Endothelial cell of umbilical vein (primary cell): Measurements from ENCODE around the gene MOK. TPM values are rescaled to one million over a fixed set of nuclear protein-coding genes. Genes with fewer than 3 reads are reported as not detected.

ENCODE experiments used
- BruUV-seq: library from RNA; stranded (reverse); fragments of 400-500 nt; replicated peaks from 2 replicates; lab custom pipeline; 2021; lab: Mats Ljungman, UMichigan
- CTCF ChIA-PET: fragments of 300-600, 350-600 bp; sonication (Branson Sonifier 250); formaldehyde crosslinking; loops from one replicate; lab custom pipeline; 2021; ENCODE audit warnings: antibody characterized with exemption, inconsistent platforms; lab: Charles Lee
- POLR2A ChIA-PET: fragments of 300-600, 350-600 bp; sonication (Branson Sonifier 250); formaldehyde crosslinking; loops from one replicate; lab custom pipeline; 2021; ENCODE audit warnings: antibody characterized with exemption, inconsistent platforms; lab: Charles Lee
- DNase-seq: peaks from one replicate; pipeline ENCODE4 v3.0.0-alpha.2; 2011; ENCODE audit warnings: low read depth, low spot score
- FAIRE-seq: peaks from 2 replicates; lab custom pipeline; 2011; peaks lifted over from hg19 to GRCh38; lab: Jason Lieb, UNC
- H2AFZ ChIP-seq: 2 replicates; pipeline ENCODE4 v1.6.0; 2012; ENCODE audit warnings: low read depth, low read length, control low read depth, inconsistent platforms
- H3K27ac ChIP-seq: 2 replicates; pipeline ENCODE4 v1.5.1; 2011; ENCODE audit warnings: low read depth, mild to moderate bottlenecking, control low read depth, low read length, moderate library complexity; ENCODE audit not compliant: insufficient read depth
- H3K27me3 ChIP-seq, 2 experiments: 2 replicates each; pipeline versions ENCODE4 v1.6.0 to v1.6.1; 2011; ENCODE audit warnings: low read length in 2 of 2, mixed read lengths in 1 of 2; ENCODE audit not compliant: control insufficient read depth in 2 of 2, insufficient read depth in 2 of 2
- H3K36me3 ChIP-seq, 2 experiments: 2 replicates in 1 of 2; 3 replicates in 1 of 2; pipeline ENCODE4 v1.5.1; 2011; ENCODE audit warnings: low read length in 2 of 2, mild to moderate bottlenecking in 1 of 2, moderate library complexity in 1 of 2; ENCODE audit not compliant: control insufficient read depth in 2 of 2, insufficient read depth in 2 of 2; ENCODE audit errors: extremely low read depth in 1 of 2
- H3K4me1 ChIP-seq: 3 replicates; pipeline ENCODE4 v1.5.1; 2011; ENCODE audit warnings: mild to moderate bottlenecking, low read length; ENCODE audit not compliant: control insufficient read depth, insufficient read depth; ENCODE audit errors: extremely low read depth
- H3K4me2 ChIP-seq: 2 replicates; pipeline ENCODE4 v1.6.1; 2011; ENCODE audit warnings: low read length, control low read depth, mixed read lengths; ENCODE audit not compliant: insufficient read depth
- H3K4me3 ChIP-seq, 3 experiments: fragments of 200-600 bp in 1 of 3; sonication (generic), shearing (Covaris generic) in 1 of 3; replicated peaks in 1 of 3; 2 replicates each; pipeline ENCODE4 v1.5.1; 2011 to 2016; ENCODE audit warnings: control low read depth in 3 of 3, low read length in 3 of 3, mild to moderate bottlenecking in 2 of 3, inconsistent platforms in 1 of 3, low read depth in 1 of 3, moderate library complexity in 1 of 3; ENCODE audit not compliant: insufficient read depth in 1 of 3
- H3K79me2 ChIP-seq: 2 replicates; pipeline ENCODE4 v1.6.0; 2012; ENCODE audit warnings: low read length, inconsistent platforms; ENCODE audit not compliant: control insufficient read depth, insufficient read depth
- H3K9ac ChIP-seq: replicated peaks from 2 replicates; pipeline ENCODE3; 2011; ENCODE audit warnings: low read length, control low read depth; ENCODE audit not compliant: insufficient read depth; ENCODE audit errors: extremely low read depth
- H3K9me1 ChIP-seq: replicated peaks from 3 replicates; pipeline ENCODE4 v1.6.0; 2011; ENCODE audit warnings: mild to moderate bottlenecking, low read length; ENCODE audit not compliant: control insufficient read depth, insufficient read depth; ENCODE audit errors: extremely low read depth
- H3K9me3 ChIP-seq: replicated peaks from 2 replicates; pipeline ENCODE4 v1.5.1; 2012; ENCODE audit warnings: low read length, inconsistent platforms; ENCODE audit not compliant: control insufficient read depth, insufficient read depth
- H4K20me1 ChIP-seq: replicated peaks from 2 replicates; pipeline ENCODE3; 2011; ENCODE audit warnings: mild to moderate bottlenecking, low read length; ENCODE audit not compliant: control insufficient read depth, insufficient read depth; ENCODE audit errors: extremely low read depth
- EZH2 ChIP-seq: IDR thresholded peaks from 2 replicates; pipeline ENCODE4 v1.6.1; 2012; ENCODE audit warnings: borderline replicate concordance, low read depth, mild to moderate bottlenecking, moderate library complexity, low read length, inconsistent platforms; ENCODE audit not compliant: severe bottlenecking
- FOS ChIP-seq: IDR thresholded peaks from 2 replicates; pipeline ENCODE4 v1.6.1; 2011; ENCODE audit warnings: mild to moderate bottlenecking, low read length, moderate library complexity, borderline replicate concordance; ENCODE audit not compliant: insufficient read depth
- GATA2 ChIP-seq: IDR thresholded peaks from 2 replicates; pipeline ENCODE4 v1.7.0; 2011; ENCODE audit warnings: low read depth, mild to moderate bottlenecking, moderate library complexity, mixed read lengths, low read length; ENCODE audit not compliant: insufficient read length, insufficient read depth
- JUN ChIP-seq: IDR thresholded peaks from 2 replicates; pipeline ENCODE4 v1.6.1; 2011; ENCODE audit warnings: borderline replicate concordance, low read depth; ENCODE audit not compliant: insufficient read length, insufficient read depth
- MAX ChIP-seq: IDR thresholded peaks from 2 replicates; pipeline ENCODE4 v1.6.1; 2011; ENCODE audit not compliant: insufficient read depth, insufficient read length
- MYC ChIP-seq: IDR thresholded peaks from one replicate; pipeline ENCODE4 v1.6.1; 2011; ENCODE audit warnings: mild to moderate bottlenecking, low read depth, low read length
- POLR2A ChIP-seq: IDR thresholded peaks from 2 replicates; pipeline ENCODE4 v1.6.1; 2012; ENCODE audit warnings: low read depth, mild to moderate bottlenecking, control low read depth, low read length
- POLR2AphosphoS5 ChIP-seq: IDR thresholded peaks from 2 replicates; pipeline ENCODE4 v1.6.1; 2012; ENCODE audit warnings: low read depth, mild to moderate bottlenecking, control low read depth, low read length, moderate library complexity; ENCODE audit not compliant: insufficient read depth
- dilution Hi-C: fragments of 300-500 bp; cut with MboI; formaldehyde crosslinking; loops from one replicate; pipeline ENCODE4 v1.15.0; 2019; ENCODE audit warnings: low sequenced_read_pairs; ENCODE audit not compliant: extremely low pct_ligation_motif_present
- intact Hi-C: fragments of 100-400 bp; cut with micrococcal nuclease; formaldehyde crosslinking; loops from one replicate; pipeline ENCODE4 v1.10.0; 2022
- polyA plus RNA-seq, 4 experiments: library from polyadenylated mRNA; depleted of rRNA in 3 of 4; stranded (reverse) in 3 of 4; unstranded in 1 of 4; fragments of >200 nt; gene quantifications; 2 replicates each; pipeline versions ENCODE4 v1.2.1 to v1.2.3, GENCODE V29; 2011 to 2012; ENCODE audit warnings: missing spikeins in 1 of 4
- total RNA-seq: library from RNA; stranded (reverse); gene quantifications from 2 replicates; pipeline ENCODE4 v1.2.3, GENCODE V29; 2021
- TF ChIP-seq, protein P1 (sequence below), 2 donors: IDR thresholded peaks; 1 replicate in 1 of 2; 2 replicates in 1 of 2; pipeline ENCODE4 v1.5.1; 2011; ENCODE audit warnings: low read length in 2 of 2, mild to moderate bottlenecking in 2 of 2, moderate library complexity in 2 of 2, control low read depth in 1 of 2, inconsistent platforms in 1 of 2, low read depth in 1 of 2; ENCODE audit not compliant: insufficient read depth in 1 of 2; ENCODE audit errors: extremely low read depth in 1 of 2

Gene MOK
- total and polyA plus RNA-seq, 2 donors (not counting 3 experiments of a cell fraction or from before 2014, with no cell fraction given), result 6.1 to 8.6 TPM

DNA sequence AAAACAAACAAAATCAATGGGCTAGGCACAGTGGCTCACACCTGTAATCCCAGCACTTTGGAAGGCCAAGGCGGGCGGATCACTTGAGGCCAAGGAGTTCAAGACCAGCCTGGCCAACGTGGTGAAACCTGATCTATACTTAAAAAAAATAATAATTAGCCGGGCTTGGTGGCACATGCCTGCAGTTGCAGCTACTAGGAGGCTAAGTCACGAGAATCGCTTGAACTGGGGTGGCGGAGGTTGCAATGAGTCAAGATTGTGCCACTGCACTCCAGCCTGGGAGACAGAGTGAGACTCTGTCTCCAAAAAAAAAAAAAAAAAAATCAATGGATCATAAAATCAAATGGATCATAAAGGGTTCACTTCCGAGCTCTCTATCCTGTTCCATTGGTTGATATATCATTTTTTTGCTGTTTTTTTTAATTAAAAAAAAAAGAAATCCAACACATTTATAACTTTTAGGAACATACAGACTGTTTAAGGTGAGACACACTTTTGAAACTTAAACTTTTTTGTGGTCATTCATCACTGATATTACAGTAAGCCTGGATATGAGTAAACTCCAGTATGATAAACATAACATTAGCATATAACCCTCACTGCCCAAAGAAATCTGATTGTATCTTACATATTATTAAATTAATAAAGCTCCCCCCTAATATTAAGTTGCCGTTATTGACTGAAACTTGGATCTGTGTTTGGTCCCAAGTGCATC lies 22.1 kb downstream of the MOK start:
- intact Hi-C loops (no loop called here), dilution Hi-C loops (no loop called here)
- ChIA-PET POLR2A (interaction anchor here (0.6 kb wide), 1 partner anchor 15 kb away, joined by 4 read pairs; no protein-coding TSS in a partner anchor), CTCF (interaction anchor here (0.8 to 1.1 kb wide), 2 partner anchors 9 to 31 kb away, joined by 3 to 6 read pairs; no protein-coding TSS in a partner anchor)
- no TSS peak for BruUV-seq
- Histone ChIP-seq H3K4me3 (no peak overlapping the region), H3K9ac (no peak overlapping the region), H2AFZ (no peak overlapping the region), H3K4me1 (no peaks in the 10 kb centered on the region), H3K79me2 (no peaks in the 10 kb centered on the region), H4K20me1 (no peaks in the 10 kb centered on the region), H3K27ac (no peak overlapping the region), H3K9me3 (no peaks in the 10 kb centered on the region), H3K36me3 (no peaks in the 10 kb centered on the region), H3K9me1 (no peaks in the 10 kb centered on the region), H3K4me2 (no peak overlapping the region), H3K27me3 (no peaks in the 10 kb centered on the region)
- no peak for TF ChIP-seq MAX
- no peak for TF ChIP-seq FOS
- no peak for TF ChIP-seq GATA2
- no peak for TF ChIP-seq JUN
- TF ChIP-seq, protein P1, sequence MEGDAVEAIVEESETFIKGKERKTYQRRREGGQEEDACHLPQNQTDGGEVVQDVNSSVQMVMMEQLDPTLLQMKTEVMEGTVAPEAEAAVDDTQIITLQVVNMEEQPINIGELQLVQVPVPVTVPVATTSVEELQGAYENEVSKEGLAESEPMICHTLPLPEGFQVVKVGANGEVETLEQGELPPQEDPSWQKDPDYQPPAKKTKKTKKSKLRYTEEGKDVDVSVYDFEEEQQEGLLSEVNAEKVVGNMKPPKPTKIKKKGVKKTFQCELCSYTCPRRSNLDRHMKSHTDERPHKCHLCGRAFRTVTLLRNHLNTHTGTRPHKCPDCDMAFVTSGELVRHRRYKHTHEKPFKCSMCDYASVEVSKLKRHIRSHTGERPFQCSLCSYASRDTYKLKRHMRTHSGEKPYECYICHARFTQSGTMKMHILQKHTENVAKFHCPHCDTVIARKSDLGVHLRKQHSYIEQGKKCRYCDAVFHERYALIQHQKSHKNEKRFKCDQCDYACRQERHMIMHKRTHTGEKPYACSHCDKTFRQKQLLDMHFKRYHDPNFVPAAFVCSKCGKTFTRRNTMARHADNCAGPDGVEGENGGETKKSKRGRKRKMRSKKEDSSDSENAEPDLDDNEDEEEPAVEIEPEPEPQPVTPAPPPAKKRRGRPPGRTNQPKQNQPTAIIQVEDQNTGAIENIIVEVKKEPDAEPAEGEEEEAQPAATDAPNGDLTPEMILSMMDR (IDR thresholded peaks at IDR 0.05; ENCODE audit: extremely low read depth in 1 of 2, insufficient read depth in 1 of 2, low read depth in 1 of 2, low read length in 2 of 2), result no peak
- TF ChIP-seq POLR2AphosphoS5, result no peak
- no peak for TF ChIP-seq POLR2A
- TF ChIP-seq EZH2, result no peak
- TF ChIP-seq MYC, result no peak
- no peak for FAIRE-seq
- no peak for DNase-seq
